ENCODE data around the gene CCDC85B. TPM values are rescaled to one million over a fixed set of nuclear protein-coding genes. Genes with fewer than 3 reads are reported as not detected.
A peak's percentile ranks its signal among the peaks of the same experiment; 100 is the strongest.

CCDC85B gene
- total RNA-seq, 1 donor from 2014 or later, result 3.9 TPM

DNA sequence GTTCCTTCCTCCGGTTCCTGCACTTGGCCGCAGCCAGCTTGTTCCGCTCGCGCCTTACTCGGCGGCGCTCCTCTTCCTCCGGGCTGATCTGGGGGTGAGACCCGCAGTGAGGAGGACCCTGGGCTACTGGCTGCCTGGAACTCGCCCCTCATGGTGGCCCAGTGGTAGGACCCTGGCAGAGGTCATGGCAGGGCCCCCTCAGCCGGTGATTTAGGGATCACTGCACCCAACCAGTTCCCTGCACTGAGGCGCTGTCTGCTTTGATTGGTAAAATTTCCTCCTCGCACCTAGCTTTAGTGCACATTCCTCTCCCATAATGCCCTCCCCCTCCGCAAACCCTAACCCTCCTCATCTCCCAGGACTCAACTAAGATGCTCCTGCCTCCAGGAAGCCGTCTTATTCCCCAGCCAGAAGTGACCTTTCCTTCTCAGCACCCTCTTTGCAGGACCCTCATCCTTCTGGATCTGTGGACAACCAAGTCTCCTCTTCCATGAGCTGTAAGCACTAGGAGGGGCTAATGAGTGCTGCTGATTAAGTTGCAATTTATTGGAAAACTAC lies 3.6 kb downstream of the CCDC85B start:
- no peak for TF ChIP-seq EZH2phosphoT487 (IDR thresholded peaks at IDR 0.05)
- TF ChIP-seq EZH2 (IDR thresholded peaks at IDR 0.05), result no peak
- TF ChIP-seq, protein P1, sequence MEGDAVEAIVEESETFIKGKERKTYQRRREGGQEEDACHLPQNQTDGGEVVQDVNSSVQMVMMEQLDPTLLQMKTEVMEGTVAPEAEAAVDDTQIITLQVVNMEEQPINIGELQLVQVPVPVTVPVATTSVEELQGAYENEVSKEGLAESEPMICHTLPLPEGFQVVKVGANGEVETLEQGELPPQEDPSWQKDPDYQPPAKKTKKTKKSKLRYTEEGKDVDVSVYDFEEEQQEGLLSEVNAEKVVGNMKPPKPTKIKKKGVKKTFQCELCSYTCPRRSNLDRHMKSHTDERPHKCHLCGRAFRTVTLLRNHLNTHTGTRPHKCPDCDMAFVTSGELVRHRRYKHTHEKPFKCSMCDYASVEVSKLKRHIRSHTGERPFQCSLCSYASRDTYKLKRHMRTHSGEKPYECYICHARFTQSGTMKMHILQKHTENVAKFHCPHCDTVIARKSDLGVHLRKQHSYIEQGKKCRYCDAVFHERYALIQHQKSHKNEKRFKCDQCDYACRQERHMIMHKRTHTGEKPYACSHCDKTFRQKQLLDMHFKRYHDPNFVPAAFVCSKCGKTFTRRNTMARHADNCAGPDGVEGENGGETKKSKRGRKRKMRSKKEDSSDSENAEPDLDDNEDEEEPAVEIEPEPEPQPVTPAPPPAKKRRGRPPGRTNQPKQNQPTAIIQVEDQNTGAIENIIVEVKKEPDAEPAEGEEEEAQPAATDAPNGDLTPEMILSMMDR (IDR thresholded peaks at IDR 0.05), result no peak
- Histone ChIP-seq H2AFZ (replicated peaks) (no peak overlapping the region), H4K20me1 (ENCODE audit: low read depth) (peaks cover 14% of the 10 kb centered on the region), H3K36me3 (no peaks in the 10 kb centered on the region), H3F3A (ENCODE audit: low read depth) (peaks cover 30% of the 10 kb centered on the region), H3K9ac (no peak overlapping the region), H3K27ac (no peak overlapping the region), H3K4me1 (peaks cover 17% of the 10 kb centered on the region), H3K79me2 (ENCODE audit: low read depth) (peaks cover 14% of the 10 kb centered on the region), H3K4me3 (no peak overlapping the region), H3K4me2 (no peak overlapping the region), H3K27me3 (peaks cover 44% of the 10 kb centered on the region), H3K9me3 (ENCODE audit: low read depth) (no peaks in the 10 kb centered on the region)
- Mint-ChIP-seq H3K9me3 (no peaks in the 10 kb centered on the region), H3K4me3 (peak overlapping the region; percentile 39), H3K4me1 (peaks cover 32% of the 10 kb centered on the region), H3K36me3 (no peaks in the 10 kb centered on the region), H3K27me3 (ENCODE audit: insufficient read depth, low read depth) (peaks cover 24% of the 10 kb centered on the region), H3K27ac (no peak overlapping the region)
- no peak for DNase-seq (ENCODE audit: low spot score)

GRCh38 chr11:65895482-65895981 lies 5.1 kb downstream of the CCDC85B start:
- Histone ChIP-seq H3K27ac (no peak overlapping the region), H3K27me3 (peaks cover 46% of the 10 kb centered on the region), H3K9me3 (ENCODE audit: low read depth) (no peaks in the 10 kb centered on the region), H3K9ac (no peak overlapping the region), H3K4me2 (no peak overlapping the region), H3F3A (ENCODE audit: low read depth) (peaks cover 24% of the 10 kb centered on the region), H2AFZ (replicated peaks) (no peak overlapping the region), H4K20me1 (ENCODE audit: low read depth) (peaks cover 14% of the 10 kb centered on the region), H3K79me2 (ENCODE audit: low read depth) (peaks cover 14% of the 10 kb centered on the region), H3K4me3 (no peak overlapping the region), H3K36me3 (no peaks in the 10 kb centered on the region), H3K4me1 (peaks cover 15% of the 10 kb centered on the region)
- Mint-ChIP-seq H3K36me3 (no peaks in the 10 kb centered on the region), H3K27me3 (ENCODE audit: insufficient read depth, low read depth) (peaks cover 28% of the 10 kb centered on the region), H3K4me1 (peaks cover 21% of the 10 kb centered on the region), H3K4me3 (peak overlapping the region; percentile 59), H3K27ac (no peak overlapping the region), H3K9me3 (no peaks in the 10 kb centered on the region)
- no peak for DNase-seq (ENCODE audit: low spot score)
- no peak for TF ChIP-seq EZH2 (IDR thresholded peaks at IDR 0.05)
- TF ChIP-seq, protein P1 (IDR thresholded peaks at IDR 0.05), result no peak
- TF ChIP-seq EZH2phosphoT487 (IDR thresholded peaks at IDR 0.05), result no peak

DNA sequence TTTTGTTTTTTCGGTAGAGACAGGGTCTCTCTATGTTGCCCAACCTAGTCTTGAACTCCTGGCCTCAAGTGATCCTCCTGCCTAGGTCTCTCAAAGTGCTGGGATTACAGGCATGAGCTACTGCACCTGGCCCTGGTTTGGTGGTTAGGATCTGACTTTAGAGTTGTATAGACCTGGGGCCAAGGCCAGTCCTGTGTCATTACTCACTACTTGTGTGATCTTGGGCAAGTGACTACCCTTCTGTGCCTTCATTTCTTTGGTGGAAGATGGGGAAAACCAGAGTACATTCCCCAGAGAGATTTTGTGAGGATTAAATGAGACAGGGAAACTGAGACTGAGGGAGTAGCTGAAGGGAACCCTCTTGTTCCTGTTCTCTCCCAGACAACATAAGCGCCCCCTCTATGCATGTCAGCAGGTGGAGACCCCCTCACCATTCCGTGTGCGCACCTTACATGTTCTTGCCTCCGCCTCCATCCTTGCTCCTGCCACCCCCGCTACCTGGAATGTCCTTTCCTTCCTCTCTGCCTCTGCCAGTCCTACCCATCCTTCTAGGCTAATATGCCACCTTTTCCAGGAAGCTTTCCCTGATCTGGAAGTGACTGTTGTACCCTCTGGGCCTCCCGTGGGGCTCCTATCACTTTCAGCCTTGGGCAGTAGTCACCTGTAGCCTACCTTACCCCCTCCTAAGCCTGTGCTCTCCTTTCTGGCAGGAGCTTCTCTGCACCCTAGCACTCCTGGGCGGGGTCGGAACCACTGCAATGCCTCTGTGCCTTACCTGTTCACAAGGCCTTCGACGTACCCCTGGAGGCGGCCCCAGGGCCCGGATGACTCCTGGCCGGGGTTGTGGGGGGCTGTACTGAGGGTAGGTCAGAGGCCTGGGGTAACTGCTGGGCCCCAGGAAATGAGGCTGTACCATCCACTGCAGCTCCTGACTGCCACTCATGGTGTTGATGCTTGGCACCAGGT lies 5.8 kb downstream of the CCDC85B start:
- H3K9ac ChIP-seq, result no peak overlapping the region
- no peak overlapping the region for H3K4me3 ChIP-seq
- Mint-ChIP-seq H3K36me3 (no peaks in the 10 kb centered on the region), H3K4me3 (peak overlapping the region; percentile 59), H3K27me3 (ENCODE audit: insufficient read depth, low read depth) (peaks cover 35% of the 10 kb centered on the region), H3K27ac (no peak overlapping the region), H3K4me1 (peaks cover 22% of the 10 kb centered on the region), H3K9me3 (no peaks in the 10 kb centered on the region)
- TF ChIP-seq EZH2phosphoT487 (IDR thresholded peaks at IDR 0.05) (no peak), EZH2 (IDR thresholded peaks at IDR 0.05) (no peak)
- TF ChIP-seq, protein P1 (IDR thresholded peaks at IDR 0.05), result no peak
- H3K79me2 ChIP-seq (ENCODE audit: low read depth), result peaks cover 9% of the 10 kb centered on the region
- H2AFZ ChIP-seq (replicated peaks), result no peak overlapping the region
- H3K4me1 ChIP-seq, result peaks cover 15% of the 10 kb centered on the region
- H3K9me3 ChIP-seq (ENCODE audit: low read depth), result no peaks in the 10 kb centered on the region
- DNase-seq (ENCODE audit: low spot score), result no peak
- H3K36me3 ChIP-seq, result no peaks in the 10 kb centered on the region
- peaks cover 53% of the 10 kb centered on the region for H3K27me3 ChIP-seq
- H3K4me2 ChIP-seq, result no peak overlapping the region
- H4K20me1 ChIP-seq (ENCODE audit: low read depth), result peaks cover 14% of the 10 kb centered on the region
- no peak overlapping the region for H3K27ac ChIP-seq
- H3F3A ChIP-seq (ENCODE audit: low read depth), result peaks cover 28% of the 10 kb centered on the region

Data from neural progenitor cell (in vitro differentiated cells).